ENCODE results near the gene EPHB1. TPM values are rescaled to one million over a fixed set of nuclear protein-coding genes. Genes with fewer than 3 reads are reported as not detected.

Gene EPHB1
- total RNA-seq, 1 experiment from 2014 or later: 0.86 TPM

DNA sequence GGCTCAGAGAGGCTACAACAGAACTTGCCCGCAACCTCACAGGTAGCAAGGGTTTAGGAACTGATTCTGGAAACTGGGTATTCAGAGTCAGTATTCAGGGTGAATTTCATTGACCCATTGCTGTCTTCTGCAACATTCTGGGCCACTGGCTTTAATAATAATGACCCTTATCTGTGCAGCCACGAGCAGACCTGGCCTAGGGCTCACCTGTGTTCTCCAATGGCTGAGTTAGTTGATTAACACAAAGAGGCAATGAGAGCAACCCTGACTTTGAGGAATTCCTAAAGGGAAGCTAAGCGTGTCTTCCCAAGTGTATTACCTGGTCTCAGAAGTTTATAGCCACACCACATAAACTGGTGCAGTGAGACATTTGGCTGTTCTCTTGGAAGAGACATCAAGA, 289.9 kb downstream of the EPHB1 start (continued):
- no peak for TF ChIP-seq SP1 (IDR thresholded peaks at IDR 0.05; ENCODE audit: low read depth)

DNA sequence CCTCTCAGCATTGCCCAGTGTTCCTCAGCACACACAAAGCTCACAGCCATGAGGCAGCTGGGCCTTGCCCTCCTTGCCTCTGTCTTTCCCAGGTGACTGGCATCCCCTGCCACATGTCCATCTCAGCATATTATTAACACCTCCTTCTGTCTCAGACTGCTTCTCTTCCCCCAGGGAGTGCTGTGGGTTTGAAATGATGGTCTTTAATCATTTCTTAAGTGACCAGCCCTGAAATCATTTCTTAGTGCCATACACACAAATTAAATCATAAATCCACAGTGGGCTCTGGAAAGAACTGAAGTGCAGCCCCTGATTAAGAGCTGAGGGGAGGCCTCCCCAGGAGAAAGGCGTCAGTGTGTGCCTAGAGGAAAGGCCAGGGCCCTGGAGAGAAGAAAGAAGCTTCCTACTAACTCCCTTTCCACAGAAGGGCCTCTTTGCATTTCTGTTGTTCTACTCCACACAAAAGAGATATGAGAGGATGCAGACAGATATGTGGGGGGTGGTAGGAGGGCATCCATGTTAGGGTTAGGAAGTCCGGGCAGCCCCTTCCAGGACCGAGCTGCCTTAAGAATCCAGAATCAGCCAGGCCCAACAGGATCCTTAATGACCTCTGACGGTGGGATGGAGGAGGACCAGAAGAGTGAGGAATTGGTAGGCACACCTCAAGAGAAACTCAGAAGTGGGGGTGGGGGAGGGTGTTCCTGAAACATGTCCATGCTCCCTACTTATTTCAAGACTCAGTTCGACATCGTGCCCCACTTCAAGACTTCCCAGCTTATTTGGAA, 290.8 kb downstream of the EPHB1 start:
- no peak overlapping the region for H3K9ac ChIP-seq (ENCODE audit: low read length)
- POLR2A ChIA-PET: no interaction called here
- H3K4me2 ChIP-seq (ENCODE audit: low read length): no peak overlapping the region
- no peaks in the 10 kb centered on the region for H3K4me1 ChIP-seq (ENCODE audit: control insufficient read depth in 1 of 2, insufficient read depth in 2 of 2, low read length in 2 of 2)
- no peaks in the 10 kb centered on the region for H4K20me1 ChIP-seq (ENCODE audit: insufficient read depth)
- ATAC-seq (no peak), DNase-seq (ENCODE audit: low read depth, low spot score) (no peak)
- no peak overlapping the region for H2AFZ ChIP-seq (ENCODE audit: low read depth, low read length, poor library complexity, severe bottlenecking)
- intact Hi-C loops (cut with micrococcal nuclease): no loop called here
- RAD21 ChIA-PET (ENCODE audit: low non-redundant PET in 1 of 2, low total read pairs in 2 of 2, uncharacterized antibody in 2 of 2, unreplicated experiment in 2 of 2): no interaction called here
- BruUV-seq (replicated peaks): no TSS peak
- no peak overlapping the region for H3K4me3 ChIP-seq (replicated peaks in 1 of 2; ENCODE audit: low read depth in 1 of 2, low read length in 2 of 2)
- no peaks in the 10 kb centered on the region for H3K36me3 ChIP-seq (ENCODE audit: control insufficient read depth in 1 of 2, insufficient read depth in 2 of 2, low read length in 2 of 2)
- no peak for TF ChIP-seq FOSL1 (IDR thresholded peaks at IDR 0.05; ENCODE audit: low read depth)
- no peak for TF ChIP-seq EZH2 (IDR thresholded peaks at IDR 0.05)
- no peak for TF ChIP-seq YY1 (IDR thresholded peaks at IDR 0.05; ENCODE audit: extremely low read depth, insufficient replicate concordance, low read depth, low read length)
- no peak for TF ChIP-seq CEBPB (IDR thresholded peaks at IDR 0.05; ENCODE audit: low read depth)
- no peak for TF ChIP-seq SP1 (IDR thresholded peaks at IDR 0.05; ENCODE audit: low read depth)
- TF ChIP-seq, protein P1, sequence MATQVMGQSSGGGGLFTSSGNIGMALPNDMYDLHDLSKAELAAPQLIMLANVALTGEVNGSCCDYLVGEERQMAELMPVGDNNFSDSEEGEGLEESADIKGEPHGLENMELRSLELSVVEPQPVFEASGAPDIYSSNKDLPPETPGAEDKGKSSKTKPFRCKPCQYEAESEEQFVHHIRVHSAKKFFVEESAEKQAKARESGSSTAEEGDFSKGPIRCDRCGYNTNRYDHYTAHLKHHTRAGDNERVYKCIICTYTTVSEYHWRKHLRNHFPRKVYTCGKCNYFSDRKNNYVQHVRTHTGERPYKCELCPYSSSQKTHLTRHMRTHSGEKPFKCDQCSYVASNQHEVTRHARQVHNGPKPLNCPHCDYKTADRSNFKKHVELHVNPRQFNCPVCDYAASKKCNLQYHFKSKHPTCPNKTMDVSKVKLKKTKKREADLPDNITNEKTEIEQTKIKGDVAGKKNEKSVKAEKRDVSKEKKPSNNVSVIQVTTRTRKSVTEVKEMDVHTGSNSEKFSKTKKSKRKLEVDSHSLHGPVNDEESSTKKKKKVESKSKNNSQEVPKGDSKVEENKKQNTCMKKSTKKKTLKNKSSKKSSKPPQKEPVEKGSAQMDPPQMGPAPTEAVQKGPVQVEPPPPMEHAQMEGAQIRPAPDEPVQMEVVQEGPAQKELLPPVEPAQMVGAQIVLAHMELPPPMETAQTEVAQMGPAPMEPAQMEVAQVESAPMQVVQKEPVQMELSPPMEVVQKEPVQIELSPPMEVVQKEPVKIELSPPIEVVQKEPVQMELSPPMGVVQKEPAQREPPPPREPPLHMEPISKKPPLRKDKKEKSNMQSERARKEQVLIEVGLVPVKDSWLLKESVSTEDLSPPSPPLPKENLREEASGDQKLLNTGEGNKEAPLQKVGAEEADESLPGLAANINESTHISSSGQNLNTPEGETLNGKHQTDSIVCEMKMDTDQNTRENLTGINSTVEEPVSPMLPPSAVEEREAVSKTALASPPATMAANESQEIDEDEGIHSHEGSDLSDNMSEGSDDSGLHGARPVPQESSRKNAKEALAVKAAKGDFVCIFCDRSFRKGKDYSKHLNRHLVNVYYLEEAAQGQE (IDR thresholded peaks at IDR 0.05; ENCODE audit: low read depth): no peak
- TF ChIP-seq JUND (IDR thresholded peaks at IDR 0.05): no peak
- no peak for TF ChIP-seq RAD21 (IDR thresholded peaks at IDR 0.05; ENCODE audit: low read depth)
- TF ChIP-seq EGR1 (IDR thresholded peaks at IDR 0.05; ENCODE audit: low read depth): no peak
- TF ChIP-seq, protein P2, sequence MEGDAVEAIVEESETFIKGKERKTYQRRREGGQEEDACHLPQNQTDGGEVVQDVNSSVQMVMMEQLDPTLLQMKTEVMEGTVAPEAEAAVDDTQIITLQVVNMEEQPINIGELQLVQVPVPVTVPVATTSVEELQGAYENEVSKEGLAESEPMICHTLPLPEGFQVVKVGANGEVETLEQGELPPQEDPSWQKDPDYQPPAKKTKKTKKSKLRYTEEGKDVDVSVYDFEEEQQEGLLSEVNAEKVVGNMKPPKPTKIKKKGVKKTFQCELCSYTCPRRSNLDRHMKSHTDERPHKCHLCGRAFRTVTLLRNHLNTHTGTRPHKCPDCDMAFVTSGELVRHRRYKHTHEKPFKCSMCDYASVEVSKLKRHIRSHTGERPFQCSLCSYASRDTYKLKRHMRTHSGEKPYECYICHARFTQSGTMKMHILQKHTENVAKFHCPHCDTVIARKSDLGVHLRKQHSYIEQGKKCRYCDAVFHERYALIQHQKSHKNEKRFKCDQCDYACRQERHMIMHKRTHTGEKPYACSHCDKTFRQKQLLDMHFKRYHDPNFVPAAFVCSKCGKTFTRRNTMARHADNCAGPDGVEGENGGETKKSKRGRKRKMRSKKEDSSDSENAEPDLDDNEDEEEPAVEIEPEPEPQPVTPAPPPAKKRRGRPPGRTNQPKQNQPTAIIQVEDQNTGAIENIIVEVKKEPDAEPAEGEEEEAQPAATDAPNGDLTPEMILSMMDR (IDR thresholded peaks at IDR 0.05 in 2 of 3, conservative IDR thresholded peaks at IDR 0.05 in 1 of 3; ENCODE audit: borderline replicate concordance in 1 of 3, insufficient read depth in 1 of 3, low read depth in 2 of 3, low read length in 2 of 3): no peak
- TF ChIP-seq POLR2AphosphoS5 (IDR thresholded peaks at IDR 0.05; ENCODE audit: low read depth, low read length): no peak
- no peak for TF ChIP-seq SIN3A (IDR thresholded peaks at IDR 0.05; ENCODE audit: low read depth)
- TF ChIP-seq ZFX (IDR thresholded peaks at IDR 0.05): no peak
- no peak for TF ChIP-seq ELF1 (IDR thresholded peaks at IDR 0.05; ENCODE audit: borderline replicate concordance, low read depth)
- no peak for TF ChIP-seq POLR2A (IDR thresholded peaks at IDR 0.05; ENCODE audit: borderline replicate concordance, extremely low read depth, insufficient read depth, insufficient read length)
- no peaks in the 10 kb centered on the region for H3K79me2 ChIP-seq (ENCODE audit: insufficient read depth, low read length)
- CTCF ChIA-PET: no interaction called here
- H3K9me3 ChIP-seq (ENCODE audit: control insufficient read depth in 1 of 2, insufficient read depth in 1 of 2, low read depth in 1 of 2, low read length in 2 of 2): no peaks in the 10 kb centered on the region
- H3K9me2 ChIP-seq (ENCODE audit: insufficient read depth): no peaks in the 10 kb centered on the region
- H3K27ac ChIP-seq (ENCODE audit: low read depth, low read length): no peak overlapping the region
- peaks cover 51% of the 10 kb centered on the region for H3K27me3 ChIP-seq (ENCODE audit: insufficient read depth, low read length)

Data from HCT116 (cell line).